Pancreas (tissue), 10 donors: Measurements from ENCODE around the gene VTA1. TPM values are rescaled to one million over a fixed set of nuclear protein-coding genes. Genes with fewer than 3 reads are reported as not detected.

ENCODE experiments used
- ATAC-seq, 4 donors: fragments of 200-7000 bp; cut with Tn5 transposase; one replicate each; pipeline versions ENCODE4 v1.8.0 to v1.9.1; 2020; ENCODE audit warnings: mild to moderate bottlenecking in 4 of 4, moderate library complexity in 4 of 4
- DNase-seq, 6 donors: peaks; one replicate each; pipeline ENCODE4 v3.0.0-alpha.2; 2020
- FAIRE-seq: peaks from 2 replicates; lab custom pipeline; 2012; peaks lifted over from hg19 to GRCh38; lab: Jason Lieb, UNC
- H3K27ac ChIP-seq, 4 donors: fragments of 200-600 bp; sonication (generic); 1 replicate in 3 of 4; 2 replicates in 1 of 4; pipeline versions ENCODE4 v1.5.0 to v1.8.0; 2020
- H3K27me3 ChIP-seq, 4 donors: fragments of 200-600 bp; one replicate each; pipeline ENCODE4 v1.8.0; 2021
- H3K36me3 ChIP-seq, 3 donors: fragments of 200-600 bp; sonication (generic) in 1 of 3; one replicate each; pipeline versions ENCODE4 v1.5.0 to v1.8.0; 2020 to 2021
- H3K4me1 ChIP-seq, 3 donors: fragments of 200-600 bp; one replicate each; pipeline ENCODE4 v1.8.0; 2021
- H3K4me3 ChIP-seq, 4 donors: fragments of 200-600 bp; sonication (generic) in 2 of 4; one replicate each; pipeline versions ENCODE4 v1.5.0 to v1.8.0; 2020 to 2021
- H3K9me3 ChIP-seq, 4 donors: fragments of 200-600 bp; one replicate each; pipeline ENCODE4 v1.8.0; 2021
- WGBS, 2 donors: extraction: QIAGEN DNeasy Blood & Tissue Kit; methylation state at CpG; one replicate each; pipeline ENCODE4 v1.1.7; 2013; 5-methylcytosine and 5-hydroxymethylcytosine counted together
- intact Hi-C, 3 donors: fragments of 100-400 bp; cut with DNase I; formaldehyde crosslinking; loops; one replicate each; pipeline versions ENCODE4 v1.11.1 to v1.14.2; 2022
- polyA plus RNA-seq, 2 donors: library from polyadenylated mRNA; stranded (reverse); fragments of 200-250 nt; gene quantifications; one replicate each; pipeline ENCODE4 v1.2.3, GENCODE V29; 2013
- total RNA-seq, 6 donors: library from RNA; stranded (reverse); fragmentation: NEBNext Ultra II Directional in 4 of 6; extraction: Animal tissue kit (Norgen Biotek cat#: 25700) in 4 of 6; gene quantifications; one replicate each; pipeline versions ENCODE4 v1.2.1 to v1.2.4, GENCODE V29; 2021 to 2023
- TF ChIP-seq, protein P1 (sequence below), 4 donors: fragments of 200-600 bp; sonication (generic) in 3 of 4; IDR thresholded peaks; one replicate each; pipeline versions ENCODE4 v1.5.0 to v1.8.0; 2021; ENCODE audit warnings: antibody characterized with exemption in 4 of 4
- donor health status: healthy with polysubstance abuse.
- donor health status: DM: no; HTN: no; CAD: no; lungs with moderate emphysema.
- donor health status: DM: no; HTN: no; CAD: no.
- donor health status: control.
- donor health status: control.
- donor health status: Bipolar disorder and iron deficiency.
- donor health status: DM: yes; HTN: yes; CAD: no.
- donor health status: DM: no; HTN: no; CAD: no.
- donor health status: DM: no; HTN: no; CAD: no.
- donor health status: DM: yes; HTN: yes; CAD: no.

VTA1 gene
- total and polyA plus RNA-seq, 8 donors = 6.2 to 20.3 (median 14.1) TPM

DNA sequence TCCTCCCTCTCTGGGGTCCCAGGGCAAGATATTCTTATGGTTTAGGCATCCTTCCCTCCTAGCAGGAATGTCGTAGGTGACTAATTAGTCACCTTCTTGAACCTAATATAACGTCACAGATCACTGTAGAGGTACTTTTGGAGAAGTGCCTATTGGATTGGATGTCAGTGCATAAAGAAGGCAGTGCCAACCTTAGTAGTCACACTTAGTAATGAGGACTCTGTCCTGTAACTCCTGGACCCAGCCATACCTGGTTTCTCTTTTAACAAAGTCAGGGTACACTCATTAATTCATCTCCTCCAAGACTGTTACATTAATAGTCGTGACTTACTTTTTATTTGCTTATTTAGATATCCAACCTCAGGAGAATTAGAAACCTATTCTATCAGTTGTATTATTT lies 20.0 kb downstream of the VTA1 start:
- intact Hi-C loops = no loop called here
- ATAC-seq (no peak), FAIRE-seq (no peak), DNase-seq (no peak)
- 74 to 76% methylated on average over 3 of the region's 3 CpGs for WGBS, 2 donors
- Histone ChIP-seq H3K36me3 (peaks cover 0 to 6% (median 5%) of the 10 kb centered on the region in 3 donors), H3K27me3 (no peaks in the 10 kb centered on the region), H3K4me1 (peaks cover 8 to 14% (median 11%) of the 10 kb centered on the region in 3 donors), H3K9me3 (no peaks in the 10 kb centered on the region), H3K4me3 (no peak overlapping the region), H3K27ac (no peak overlapping the region)
- TF ChIP-seq, protein P1, sequence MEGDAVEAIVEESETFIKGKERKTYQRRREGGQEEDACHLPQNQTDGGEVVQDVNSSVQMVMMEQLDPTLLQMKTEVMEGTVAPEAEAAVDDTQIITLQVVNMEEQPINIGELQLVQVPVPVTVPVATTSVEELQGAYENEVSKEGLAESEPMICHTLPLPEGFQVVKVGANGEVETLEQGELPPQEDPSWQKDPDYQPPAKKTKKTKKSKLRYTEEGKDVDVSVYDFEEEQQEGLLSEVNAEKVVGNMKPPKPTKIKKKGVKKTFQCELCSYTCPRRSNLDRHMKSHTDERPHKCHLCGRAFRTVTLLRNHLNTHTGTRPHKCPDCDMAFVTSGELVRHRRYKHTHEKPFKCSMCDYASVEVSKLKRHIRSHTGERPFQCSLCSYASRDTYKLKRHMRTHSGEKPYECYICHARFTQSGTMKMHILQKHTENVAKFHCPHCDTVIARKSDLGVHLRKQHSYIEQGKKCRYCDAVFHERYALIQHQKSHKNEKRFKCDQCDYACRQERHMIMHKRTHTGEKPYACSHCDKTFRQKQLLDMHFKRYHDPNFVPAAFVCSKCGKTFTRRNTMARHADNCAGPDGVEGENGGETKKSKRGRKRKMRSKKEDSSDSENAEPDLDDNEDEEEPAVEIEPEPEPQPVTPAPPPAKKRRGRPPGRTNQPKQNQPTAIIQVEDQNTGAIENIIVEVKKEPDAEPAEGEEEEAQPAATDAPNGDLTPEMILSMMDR (IDR thresholded peaks at IDR 0.05) = no peak

DNA sequence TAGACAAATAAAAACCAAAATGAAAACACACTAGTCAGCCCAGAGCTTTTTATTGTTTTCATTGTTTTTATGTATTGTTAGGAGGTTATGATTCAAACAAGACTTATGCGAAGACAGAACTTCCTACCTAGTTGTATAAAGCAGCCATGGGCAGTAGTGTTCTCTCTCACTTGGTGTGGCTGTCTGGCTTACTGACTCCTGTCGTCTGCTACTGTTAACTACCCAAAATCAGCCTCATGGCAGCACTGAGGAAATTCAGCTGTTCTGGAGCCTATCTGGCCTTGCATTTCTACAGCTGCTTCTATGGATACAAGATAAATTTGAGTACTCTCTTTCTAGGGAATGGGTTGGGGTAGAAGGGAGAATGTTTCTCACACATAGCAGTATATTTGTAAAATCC lies 20.4 kb downstream of the VTA1 start:
- no peak for DNase-seq
- no peak for FAIRE-seq
- peaks cover 0 to 6% (median 5%) of the 10 kb centered on the region in 3 donors for H3K36me3 ChIP-seq
- TF ChIP-seq, protein P1 (IDR thresholded peaks at IDR 0.05) = no peak
- H3K9me3 ChIP-seq = no peaks in the 10 kb centered on the region
- peaks cover 5 to 10% (median 7%) of the 10 kb centered on the region in 3 donors for H3K4me1 ChIP-seq
- intact Hi-C loops = no loop called here
- H3K27ac ChIP-seq = no peak overlapping the region
- WGBS, 2 donors = 75 to 76% methylated on average over 2 of the region's 2 CpGs
- ATAC-seq = no peak
- H3K27me3 ChIP-seq = no peaks in the 10 kb centered on the region
- no peak overlapping the region for H3K4me3 ChIP-seq

DNA sequence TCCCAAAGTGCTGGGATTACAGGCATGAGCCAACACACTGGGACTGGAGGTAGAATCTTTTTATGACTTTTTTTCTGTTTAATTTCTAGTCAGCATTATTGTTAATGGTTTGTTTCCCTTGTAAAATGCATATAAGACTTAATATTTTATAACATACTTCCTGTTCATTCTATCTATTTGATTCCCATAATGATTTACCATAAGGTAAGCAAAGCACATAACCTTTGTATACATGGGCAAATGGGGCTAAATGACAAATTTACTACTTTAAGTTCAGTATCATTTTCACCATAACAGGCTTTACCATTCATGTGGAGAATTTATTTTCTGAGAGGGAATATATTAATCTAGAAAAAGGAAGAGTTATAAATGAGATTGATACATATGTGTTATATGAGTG lies 24.3 kb downstream of the VTA1 start:
- Histone ChIP-seq H3K4me3 (no peak overlapping the region), H3K27ac (no peak overlapping the region), H3K4me1 (no peaks in the 10 kb centered on the region), H3K27me3 (no peaks in the 10 kb centered on the region), H3K9me3 (no peaks in the 10 kb centered on the region), H3K36me3 (peaks cover 0 to 6% (median 5%) of the 10 kb centered on the region in 3 donors)
- ATAC-seq = no peak
- TF ChIP-seq, protein P1 (IDR thresholded peaks at IDR 0.05) = no peak
- no peak for FAIRE-seq
- intact Hi-C loops = no loop called here
- no peak for DNase-seq

DNA sequence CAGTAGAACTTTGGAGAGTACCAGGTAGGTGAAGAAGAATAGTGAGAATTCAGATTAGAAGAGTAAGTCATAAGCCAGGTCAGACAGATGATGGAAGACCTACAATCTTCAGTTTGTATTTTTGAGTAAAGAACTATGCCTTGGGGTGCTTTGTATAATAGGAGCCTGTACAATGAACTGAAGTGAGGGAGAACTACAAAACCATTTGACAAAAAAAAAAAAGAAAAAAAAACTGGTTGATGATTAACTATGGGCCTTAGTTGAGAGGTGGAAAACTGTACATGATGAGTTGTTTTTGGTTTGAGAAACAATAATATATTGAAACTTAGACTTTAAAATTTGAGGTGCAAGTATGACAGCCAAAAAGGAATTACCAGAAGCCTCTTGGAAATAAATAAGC lies 25.7 kb downstream of the VTA1 start:
- no peak overlapping the region for H3K27ac ChIP-seq
- H3K4me1 ChIP-seq = no peaks in the 10 kb centered on the region
- peaks cover 0 to 6% (median 0%) of the 10 kb centered on the region in 3 donors for H3K36me3 ChIP-seq
- intact Hi-C loops = no loop called here
- FAIRE-seq (no peak), ATAC-seq (no peak), DNase-seq (no peak)
- TF ChIP-seq, protein P1 (IDR thresholded peaks at IDR 0.05) = no peak
- no peaks in the 10 kb centered on the region for H3K9me3 ChIP-seq
- H3K27me3 ChIP-seq = no peaks in the 10 kb centered on the region
- H3K4me3 ChIP-seq = no peak overlapping the region

DNA sequence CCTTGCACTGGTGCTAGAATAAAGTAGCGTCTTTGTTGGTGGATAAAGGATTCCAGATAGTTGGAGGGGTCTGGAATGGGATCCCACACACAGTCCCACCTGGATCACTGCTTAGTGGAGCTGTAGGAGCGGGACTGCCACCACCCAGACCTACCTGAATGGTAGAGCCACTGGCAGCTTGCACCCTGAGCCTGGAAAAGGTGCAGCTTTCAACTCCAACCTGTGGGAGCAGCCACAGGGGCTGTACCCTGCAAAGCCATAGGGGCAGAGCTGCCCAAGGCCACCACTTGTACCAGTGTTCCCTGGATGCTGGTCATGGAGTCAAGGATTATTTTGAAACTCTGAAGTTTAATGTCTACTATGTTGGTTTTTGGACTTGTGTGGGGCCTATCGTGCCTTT lies 26.9 kb downstream of the VTA1 start:
- TF ChIP-seq, protein P1 (IDR thresholded peaks at IDR 0.05) = no peak
- intact Hi-C loops = no loop called here
- no peaks in the 10 kb centered on the region for H3K27me3 ChIP-seq
- no peak for ATAC-seq
- peaks cover 0 to 4% (median 0%) of the 10 kb centered on the region in 4 donors for H3K9me3 ChIP-seq
- no peak overlapping the region for H3K27ac ChIP-seq
- no peak for FAIRE-seq
- 94 to 98% methylated on average over 3 of the region's 3 CpGs for WGBS, 2 donors
- H3K4me1 ChIP-seq = no peaks in the 10 kb centered on the region
- H3K36me3 ChIP-seq = peaks cover 0 to 6% (median 0%) of the 10 kb centered on the region in 3 donors
- no peak overlapping the region for H3K4me3 ChIP-seq
- DNase-seq = no peak
